Activated CD4-positive, CD25-positive, alpha-beta regulatory T cell treated with anti-CD3 and anti-CD28 coated beads, Interleukin-2, amount 50 U/mL, for 16 hours (primary cell): ENCODE measurements around the gene COX4I1.

Source experiments
- DNase-seq: peaks from one replicate; pipeline ENCODE4 v3.0.0-alpha.2; 2020; ENCODE audit warnings: low read depth, low spot score

COX4I1 gene

DNA sequence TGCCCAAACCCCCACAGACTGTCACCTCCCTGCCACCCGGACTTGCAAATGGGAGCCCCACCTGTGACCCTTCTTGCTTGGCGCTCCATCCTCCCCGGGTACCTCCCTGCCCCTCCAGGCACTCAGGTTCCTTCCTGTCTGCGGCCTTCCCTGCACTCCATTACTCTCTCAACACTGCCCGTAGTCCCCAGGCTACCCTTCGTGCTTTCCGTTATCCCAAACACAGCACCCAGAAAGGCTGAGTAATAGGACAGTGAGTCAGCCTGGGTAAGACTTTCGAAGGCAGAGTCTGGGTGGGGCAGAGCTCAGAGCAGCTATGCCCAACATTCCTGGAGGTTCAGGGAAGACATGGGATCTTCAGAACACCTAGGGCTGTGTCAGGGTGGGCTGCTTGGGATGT, 32.0 kb upstream of the COX4I1 start:
- DNase-seq: no peak

DNA sequence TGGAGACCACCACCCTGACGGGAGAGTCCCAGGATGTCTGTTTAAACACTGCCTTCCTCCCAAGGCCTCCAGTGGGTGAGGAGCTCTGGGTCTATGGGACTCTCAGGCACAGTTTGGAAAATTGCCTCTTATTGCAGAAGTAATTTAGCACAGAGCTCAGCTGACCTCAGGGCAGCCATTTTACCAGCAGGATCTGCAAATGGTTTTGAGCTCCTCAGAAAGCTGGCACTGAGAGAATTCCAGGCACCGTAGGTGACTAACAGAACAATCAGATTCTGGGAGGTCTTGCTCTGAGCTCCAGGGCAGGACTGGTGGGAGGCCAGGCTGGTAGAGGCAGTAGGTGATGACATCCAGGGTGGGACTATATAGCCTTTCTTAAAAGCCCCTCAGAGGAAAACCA, 31.3 kb upstream of the COX4I1 start:
- no peak for DNase-seq

DNA sequence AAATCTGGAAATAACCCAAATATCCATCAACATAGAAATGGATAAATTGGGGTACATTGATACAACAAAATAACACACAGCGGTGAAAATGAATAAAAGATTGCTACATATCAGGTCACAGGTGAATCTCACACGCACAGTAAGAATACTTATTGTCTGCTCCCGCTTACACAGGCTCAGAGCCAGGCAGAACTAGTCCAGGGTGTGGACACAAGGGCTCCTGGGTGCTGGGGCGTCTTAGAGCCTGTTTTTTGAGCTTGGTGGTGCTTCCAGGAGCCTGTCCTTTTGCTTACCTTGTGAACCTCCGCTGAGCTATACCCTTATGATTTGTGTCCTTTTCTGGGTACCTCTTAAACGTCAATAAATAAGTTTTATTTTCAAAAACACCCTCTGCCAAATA, 28.8 kb upstream of the COX4I1 start:
- DNase-seq: no peak

DNA sequence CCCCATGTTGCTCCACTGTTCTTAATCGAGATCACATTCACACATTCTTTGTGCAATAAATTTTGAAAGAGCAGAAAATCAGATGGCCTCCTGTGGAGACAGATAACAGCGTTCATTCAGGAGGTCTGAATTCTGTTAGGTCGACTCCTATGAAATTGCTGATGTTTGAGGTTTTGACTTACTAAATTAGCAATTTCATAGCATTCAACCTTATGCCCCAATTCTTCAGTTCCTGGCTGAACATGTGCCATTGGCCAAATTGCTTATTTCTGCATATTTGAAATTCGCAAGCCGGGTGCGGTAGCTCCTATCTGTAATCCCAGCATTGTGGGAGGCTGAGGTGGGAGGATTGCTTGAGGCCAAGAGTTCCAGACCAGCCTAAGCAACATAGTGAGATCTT, 26.5 kb upstream of the COX4I1 start:
- no peak for DNase-seq

DNA sequence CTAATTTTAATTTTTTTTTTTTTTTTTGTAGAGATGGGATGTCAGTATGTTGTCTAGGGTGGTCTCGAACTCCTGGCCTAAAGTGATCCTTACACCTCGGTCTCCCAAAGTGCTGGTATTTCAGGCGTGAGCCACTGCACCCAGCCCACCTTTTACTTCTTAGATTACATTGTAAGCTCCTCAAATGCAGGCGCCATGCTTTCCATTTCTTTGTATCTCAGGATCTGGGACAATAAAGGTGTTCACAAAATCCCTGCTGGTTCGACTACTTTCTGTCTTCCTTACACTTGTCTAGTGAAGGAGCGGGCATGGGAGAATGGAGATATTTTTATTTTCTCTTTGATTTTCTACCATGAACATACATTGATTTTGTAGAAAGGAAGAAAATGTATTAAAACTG, 25.4 kb upstream of the COX4I1 start:
- no peak for DNase-seq

DNA sequence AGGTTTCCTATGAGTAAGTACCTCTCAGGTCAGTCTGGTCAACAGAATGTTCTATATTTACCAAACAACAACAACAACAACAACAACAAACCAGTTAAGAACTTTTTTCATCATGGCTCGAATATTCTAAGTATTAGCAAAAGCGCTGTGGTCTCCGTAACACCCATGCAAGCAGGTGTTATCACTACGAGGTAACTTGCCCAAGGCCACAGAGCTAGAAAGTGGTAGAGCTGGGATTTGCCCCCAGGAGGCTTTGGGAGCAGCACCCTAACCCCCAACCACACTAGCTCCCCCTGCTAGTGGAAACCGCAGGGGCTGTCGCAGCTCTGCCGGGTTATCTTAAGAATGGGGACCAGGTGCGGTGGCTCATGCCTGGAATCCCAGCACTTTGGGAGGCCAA, 24.7 kb upstream of the COX4I1 start:
- DNase-seq: no peak

DNA sequence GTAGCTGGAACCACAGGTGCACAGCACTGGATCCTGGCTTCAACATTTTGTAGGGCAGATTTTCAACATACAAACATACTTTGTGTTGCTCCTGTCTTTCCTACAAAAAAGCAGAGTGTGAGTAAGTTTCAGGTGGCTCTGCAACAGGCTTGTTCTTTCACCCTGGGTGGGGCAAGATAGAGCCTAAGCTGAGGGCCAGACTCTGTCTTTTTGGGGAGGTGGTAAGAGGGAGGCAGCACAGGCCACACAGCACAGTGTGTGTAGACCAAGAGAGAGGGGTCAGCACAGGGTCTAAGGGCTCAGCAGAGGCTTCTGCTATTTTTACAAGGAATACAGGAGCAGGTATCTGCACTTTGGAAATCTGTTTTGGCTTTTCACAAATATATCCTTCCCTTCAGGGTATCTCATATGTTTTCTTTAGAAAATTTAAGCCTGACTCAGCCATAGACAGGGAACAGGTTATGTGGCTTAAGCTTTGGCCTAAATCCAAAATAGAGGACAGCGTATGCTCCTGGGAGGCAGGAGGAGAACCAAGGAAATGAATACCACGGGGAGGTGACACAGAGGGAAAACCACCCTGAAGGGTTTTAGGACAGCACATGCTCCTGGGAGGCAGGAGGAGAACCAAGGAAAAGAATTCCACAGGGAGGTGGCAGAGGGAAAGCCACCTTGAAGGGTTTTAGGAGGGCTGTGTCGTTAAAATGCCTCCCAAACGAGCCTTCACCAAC, 21.7 kb upstream of the COX4I1 start:
- no peak for DNase-seq

DNA sequence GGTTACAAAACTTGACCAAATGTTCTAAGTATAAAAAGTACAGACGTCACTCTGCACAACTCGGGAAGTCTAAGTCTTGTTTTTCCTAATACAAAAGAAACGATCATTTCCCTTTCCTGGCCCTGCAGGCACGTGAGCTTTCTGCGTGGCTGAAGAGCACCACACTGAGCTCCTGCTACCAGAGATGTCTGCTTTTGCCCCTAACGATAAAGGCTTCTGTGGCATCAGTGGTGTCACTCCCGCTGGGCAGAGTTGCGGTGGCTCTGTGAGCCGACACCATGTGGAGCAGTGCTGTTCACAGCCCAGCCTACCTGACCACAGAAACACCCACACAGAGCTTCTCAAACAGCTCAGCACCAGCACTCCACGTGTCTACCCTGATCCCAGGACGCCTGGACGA, 20.6 kb upstream of the COX4I1 start:
- no peak for DNase-seq

DNA sequence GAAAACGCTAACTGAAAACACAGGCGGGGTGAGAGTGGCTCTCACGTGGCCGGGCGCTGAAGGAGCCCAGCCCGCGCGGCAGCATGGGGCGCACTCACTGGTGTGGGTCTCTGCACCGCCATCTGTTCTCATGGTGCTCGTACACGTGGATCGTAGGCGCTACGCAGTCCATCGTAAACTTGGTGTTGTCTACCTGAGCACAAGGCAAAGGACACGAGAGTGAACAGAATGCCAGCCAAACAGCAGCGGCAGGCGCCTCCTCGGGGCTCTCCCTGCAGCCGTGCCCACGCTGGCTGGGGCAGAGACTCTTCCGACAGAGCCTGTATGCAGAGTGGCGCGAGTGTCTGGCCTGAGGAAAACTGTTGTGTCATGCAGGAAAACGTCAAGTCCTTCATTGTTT, 19.2 kb upstream of the COX4I1 start:
- DNase-seq: no peak

DNA sequence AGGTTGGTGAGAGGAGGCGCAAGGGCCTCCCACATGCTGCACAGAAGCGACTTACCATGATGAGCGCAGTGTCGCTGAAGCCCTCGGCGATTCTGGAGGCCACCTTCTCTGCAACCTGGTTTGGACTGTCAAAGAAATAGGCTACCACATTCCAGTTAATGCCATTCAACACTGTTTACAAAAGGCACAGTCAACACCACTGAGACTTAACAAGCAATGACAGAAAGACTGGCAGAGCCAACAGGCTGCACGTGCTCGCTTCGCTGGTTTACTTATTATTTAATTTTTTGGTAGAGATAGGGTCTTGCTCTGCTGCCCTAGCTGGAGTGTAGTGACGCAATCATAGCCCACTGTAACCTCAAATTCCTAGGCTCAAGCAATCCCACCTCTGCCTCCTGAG, 18.3 kb upstream of the COX4I1 start:
- no peak for DNase-seq

DNA sequence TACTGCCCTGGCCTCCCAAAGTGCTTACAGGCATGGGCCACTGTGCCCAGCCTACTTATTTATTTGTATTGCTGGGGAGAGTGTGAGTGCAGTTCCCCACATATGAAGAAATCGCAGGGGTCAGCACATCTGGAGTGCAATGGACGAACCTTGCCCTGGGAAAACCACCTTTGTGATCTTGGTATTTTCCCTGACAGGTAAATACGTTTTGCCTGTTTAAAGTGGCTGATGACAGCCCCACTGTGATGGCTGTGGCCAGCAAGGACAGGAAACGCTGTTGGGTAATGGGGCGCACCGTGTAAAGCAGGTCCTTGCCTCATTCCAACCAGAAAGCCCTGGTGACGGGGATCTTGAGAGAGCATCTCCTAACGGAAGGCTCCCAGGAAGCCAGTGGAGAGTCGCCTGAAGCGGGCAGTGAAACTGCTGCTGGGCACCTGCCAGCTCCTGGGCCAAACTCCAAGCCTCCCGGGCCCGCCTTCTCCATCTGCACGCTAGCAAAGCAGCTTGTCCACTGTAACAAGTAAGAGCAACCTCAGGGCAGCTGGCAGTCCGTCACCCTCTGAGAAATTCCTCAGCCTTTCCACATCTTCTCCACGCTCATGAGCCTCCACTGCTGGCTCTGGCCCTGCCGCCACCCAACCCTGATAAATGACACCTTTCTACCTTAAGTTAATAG, 17.7 kb upstream of the COX4I1 start:
- no peak for DNase-seq

DNA sequence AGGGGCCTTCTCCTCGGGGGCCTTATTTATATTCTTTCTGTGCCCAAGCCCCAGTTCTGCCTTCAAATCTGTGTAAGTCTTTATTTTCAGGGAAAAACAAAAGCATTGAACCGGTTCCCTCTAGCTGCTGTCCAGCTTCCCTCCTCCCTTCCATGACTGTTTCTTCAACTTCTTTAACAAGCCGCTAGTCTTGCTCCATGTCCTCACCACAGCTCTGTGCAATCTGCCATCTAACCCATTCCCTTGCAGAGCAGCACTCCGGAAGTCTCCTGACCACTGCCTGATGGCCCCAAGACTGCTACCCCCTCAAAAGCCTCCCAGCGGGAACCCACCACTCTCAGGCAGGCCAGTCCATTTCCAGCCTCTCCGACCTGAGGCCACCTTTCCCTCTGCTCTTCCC, 17.0 kb upstream of the COX4I1 start:
- no peak for DNase-seq

DNA sequence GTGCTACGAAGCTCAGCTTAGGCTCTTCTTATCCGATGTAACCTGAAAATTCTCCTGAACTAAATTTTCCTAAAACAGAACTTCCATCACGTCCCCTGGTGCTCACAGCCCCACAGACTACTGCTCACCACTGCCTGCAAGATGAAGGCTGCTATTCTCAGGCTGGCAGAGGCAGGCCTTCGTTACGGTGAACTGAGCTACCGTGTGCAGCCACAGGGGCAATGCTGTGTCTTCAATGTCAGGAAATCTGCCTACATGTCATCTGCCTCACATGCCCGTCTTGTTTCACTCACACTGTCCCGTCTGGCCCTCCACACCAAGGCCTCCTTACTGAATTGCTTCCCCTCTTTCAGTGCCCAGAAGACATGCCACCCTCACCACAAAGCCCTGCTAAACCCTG, 16.1 kb upstream of the COX4I1 start:
- DNase-seq: no peak

DNA sequence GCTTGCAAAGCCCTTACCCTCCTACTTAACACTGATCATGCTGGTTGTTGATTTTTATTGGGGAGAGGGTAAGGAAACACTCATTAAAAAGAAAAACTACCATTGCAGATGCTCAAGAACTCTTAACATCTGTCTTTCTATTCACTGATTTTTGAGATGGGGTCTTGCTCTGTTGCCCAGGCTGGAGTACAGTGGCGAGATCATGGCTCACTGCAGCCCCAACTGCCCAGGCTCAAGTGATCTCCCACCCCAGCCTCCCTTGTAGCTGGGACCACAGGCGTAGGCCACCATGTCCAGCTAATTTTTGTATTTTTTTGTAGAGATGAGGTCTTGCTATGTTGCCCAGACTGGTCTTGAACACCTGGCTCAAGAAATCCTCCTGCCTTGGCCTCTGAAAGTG, 14.7 kb upstream of the COX4I1 start:
- no peak for DNase-seq

DNA sequence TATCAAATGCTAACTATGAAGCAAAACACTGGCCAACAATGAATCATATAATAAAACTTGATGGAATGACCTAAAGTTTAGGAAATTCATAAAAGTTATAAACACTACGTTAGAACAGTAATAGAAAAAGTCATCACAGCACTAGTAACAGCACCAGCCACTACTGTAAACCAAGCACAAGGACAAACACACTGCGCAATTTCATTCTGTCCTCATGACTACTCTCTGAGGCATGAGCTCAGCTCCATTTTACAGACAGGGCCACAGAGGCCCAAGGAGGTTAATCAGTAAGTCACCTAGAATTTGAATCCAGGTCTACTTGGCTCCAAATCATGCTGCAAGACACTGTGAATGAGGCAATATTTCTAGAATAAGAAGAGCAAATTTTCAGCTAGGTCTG, 13.6 kb upstream of the COX4I1 start:
- DNase-seq: no peak

DNA sequence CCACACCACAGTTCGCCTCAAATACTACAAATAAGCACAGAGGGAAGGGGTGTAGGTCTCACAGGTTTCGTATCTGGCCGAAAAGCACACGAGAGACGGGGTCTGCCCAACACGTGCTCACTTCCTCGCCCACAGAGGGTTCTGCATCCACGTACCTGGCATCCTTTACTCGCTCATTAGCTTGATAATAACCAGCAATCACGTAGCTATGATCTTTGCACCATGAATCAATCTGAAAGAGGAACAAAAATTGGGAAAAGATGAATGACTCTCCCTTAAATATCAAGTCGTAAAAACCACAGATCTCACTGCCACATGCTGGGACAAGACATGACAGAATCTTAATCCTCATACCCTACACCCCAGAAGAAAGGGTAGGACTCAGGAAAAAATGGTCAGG, 10.7 kb upstream of the COX4I1 start:
- no peak for DNase-seq

DNA sequence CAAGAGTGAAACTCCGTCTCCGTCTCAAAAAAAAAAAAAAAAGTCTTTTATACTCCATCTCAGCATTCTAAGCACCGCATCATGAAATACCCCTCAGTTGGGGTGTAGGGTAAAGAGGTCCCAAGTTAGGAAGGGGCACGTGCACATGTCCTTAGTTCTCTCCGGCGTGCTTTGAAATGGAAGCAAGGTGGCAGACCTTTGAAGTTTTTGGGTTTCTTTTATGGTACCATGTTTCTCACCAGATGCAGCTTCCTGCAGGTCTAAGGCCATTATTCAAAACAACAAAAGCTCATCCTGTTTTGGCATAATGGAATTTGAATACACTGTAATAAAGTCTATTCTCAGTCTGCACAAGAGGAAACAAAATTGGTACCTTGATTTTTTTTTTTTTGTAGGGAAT, 9.7 kb upstream of the COX4I1 start:
- DNase-seq: no peak

DNA sequence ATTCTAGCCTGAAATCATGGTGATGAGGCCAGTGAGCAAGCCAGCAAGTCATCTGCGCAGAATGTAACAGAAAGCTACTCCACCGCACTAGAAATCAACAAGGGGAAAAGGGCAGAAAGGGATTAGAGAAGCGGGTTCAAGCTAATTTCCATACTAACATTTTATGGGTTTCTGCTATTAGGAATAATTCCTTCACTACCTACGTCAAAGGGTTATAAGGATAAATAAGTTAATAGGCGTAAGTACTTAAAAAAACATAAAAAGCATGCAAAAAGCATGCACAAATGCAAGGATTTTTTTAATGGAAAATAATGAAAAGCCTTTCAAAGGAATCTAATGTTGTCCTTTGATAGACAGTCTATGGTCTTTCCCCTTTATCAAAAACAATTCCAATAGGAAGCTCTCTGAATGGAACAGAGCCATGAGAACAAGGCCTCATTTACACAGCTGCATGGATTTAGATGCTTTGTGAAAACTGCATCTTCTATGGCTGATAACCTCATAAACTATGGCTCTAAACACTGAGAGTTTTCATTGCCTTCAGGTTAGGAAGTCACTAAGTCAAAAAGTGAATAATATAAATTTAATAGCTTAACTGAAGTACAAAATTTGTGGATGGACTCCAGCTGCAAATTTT, 5.7 kb upstream of the COX4I1 start:
- DNase-seq: no peak

DNA sequence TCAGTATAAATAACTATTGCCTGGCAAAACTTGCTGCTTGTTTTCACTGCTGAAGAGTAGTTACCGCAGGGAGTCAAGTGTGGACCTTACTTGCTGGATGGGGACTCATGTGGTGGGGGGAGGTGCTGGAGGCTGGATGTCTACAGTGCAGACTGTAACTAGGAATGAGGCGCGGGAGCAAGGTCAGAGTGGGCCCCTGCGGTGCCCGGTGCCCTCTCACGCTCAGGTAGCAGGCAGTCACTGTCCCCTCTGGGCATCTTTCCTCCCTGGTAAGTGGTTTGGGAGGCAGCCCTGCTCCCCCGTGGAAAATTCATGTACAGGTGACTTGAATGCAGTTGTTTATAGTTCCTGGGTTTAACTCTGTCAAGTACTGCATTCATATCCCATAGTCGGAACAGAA, 4.8 kb upstream of the COX4I1 start:
- no peak for DNase-seq

DNA sequence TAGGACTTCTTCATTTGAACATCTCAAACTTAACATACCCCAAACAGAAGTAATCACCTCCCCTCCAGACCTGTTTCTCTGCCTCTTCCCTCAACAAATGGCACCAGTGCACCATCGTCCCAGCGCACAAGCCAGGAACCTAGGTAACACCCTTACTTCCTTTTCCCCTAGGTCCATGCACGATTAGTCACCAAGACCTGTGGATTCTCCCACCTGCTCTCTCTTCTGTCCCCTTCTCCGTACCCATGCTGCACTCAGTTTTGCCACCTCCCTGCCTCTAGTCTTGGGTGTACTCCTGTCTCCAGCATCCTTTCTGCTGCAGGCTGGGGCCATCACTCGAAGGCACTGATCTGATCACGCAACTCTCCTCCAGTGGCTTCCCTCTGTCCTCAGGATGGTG, 3.3 kb upstream of the COX4I1 start:
- no peak for DNase-seq

DNA sequence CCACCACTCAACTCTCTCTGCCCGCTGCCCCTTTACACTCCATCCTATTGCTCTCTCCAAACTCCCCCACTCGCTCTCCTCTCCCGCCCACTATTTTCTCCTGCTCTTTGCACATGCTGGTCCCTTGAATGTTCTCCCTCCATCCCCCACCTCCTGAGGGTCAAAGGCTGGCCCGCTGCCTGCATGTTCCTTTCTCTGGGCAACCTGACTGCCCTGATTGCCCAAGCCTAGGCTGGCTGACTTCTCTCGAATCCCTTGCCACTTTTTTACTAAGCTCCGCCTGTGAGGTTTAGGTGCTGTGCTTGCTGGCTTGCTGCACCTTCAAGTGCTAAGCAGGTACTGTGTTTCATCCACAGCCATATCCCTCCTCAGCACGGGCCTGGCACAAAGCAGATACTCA, 2.9 kb upstream of the COX4I1 start:
- no peak for DNase-seq

DNA sequence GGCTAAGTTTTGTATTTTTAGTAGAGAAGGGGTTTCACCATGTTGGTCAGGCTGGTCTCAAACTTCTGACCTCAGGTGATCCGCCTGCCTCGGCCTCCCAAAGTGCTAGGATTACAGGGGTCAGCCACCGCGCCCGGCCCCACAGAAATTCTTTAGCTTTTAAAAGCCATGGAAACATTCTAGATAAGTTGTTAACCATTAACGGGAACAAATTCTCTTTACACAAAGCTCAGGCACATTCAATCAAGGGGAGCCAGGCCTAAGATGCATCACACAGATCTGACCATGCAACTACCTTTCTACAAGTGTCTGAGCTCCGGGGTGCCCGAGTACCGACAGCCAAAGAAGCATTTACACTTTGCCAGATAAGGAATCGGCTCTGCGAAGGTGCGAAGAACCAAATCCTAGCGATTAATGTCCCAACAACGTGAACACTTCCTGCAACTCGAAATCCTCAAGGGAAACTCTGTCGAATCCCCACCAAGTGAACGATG, 1.2 kb upstream of the COX4I1 start:
- DNase-seq: no peak

DNA sequence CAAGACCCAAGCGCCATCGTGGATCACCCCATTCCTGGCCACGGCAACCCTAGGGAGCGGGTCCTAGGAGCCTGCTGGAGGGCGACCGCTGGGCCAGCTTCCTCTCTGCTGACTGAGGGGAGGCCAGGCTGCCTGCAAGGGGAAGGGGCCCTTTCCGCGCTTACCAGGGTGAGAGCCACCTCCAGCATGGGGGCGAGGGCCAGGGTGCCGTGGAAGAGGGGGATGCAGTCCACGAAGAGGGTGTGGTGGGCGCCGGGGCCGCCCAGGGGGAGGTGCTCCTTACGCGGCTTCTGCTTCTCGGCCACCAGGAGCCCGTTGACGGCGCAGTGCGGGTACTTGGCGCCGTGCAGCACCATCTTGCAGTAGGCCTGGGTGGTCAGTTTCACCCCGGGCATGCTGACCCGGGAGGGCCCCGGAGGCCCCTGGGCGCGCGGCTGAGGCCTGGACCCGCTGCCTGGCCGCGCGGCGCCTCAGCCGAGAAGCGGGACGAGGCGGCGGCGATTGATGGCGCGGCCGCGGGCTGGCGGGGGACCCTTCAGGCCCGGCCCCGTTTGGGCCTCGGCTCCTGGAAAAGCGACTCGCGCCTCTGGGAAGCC, 496 bp upstream of the COX4I1 start:
- peak; percentile 8 for DNase-seq
